Epithelial cell of proximal tubule (primary cell): ENCODE measurements around the gene ERC2. TPM values are rescaled to one million over a fixed set of nuclear protein-coding genes. Genes with fewer than 3 reads are reported as not detected.
"Not testable (repeated sequence)": the region's sequence is repeated elsewhere in the genome, so short reads cannot be mapped to it uniquely, and the experiment has no call there.

Source experiments
- DNase-seq: peaks from one replicate; pipeline ENCODE4 v3.0.0-alpha.2; 2011; ENCODE audit warnings: low read depth
- H3K4me3 ChIP-seq: 2 replicates; pipeline ENCODE4 v1.5.1; 2011; ENCODE audit warnings: low read depth, mild to moderate bottlenecking, low read length
- total RNA-seq: library from RNA; depleted of rRNA; stranded (reverse); fragments of >200 nt; gene quantifications from 2 replicates; pipeline ENCODE4 v1.2.3, GENCODE V29; 2015
- TF ChIP-seq, protein P1 (sequence below): conservative IDR thresholded peaks from 2 replicates; pipeline ENCODE4 v1.5.1; 2012; ENCODE audit warnings: low read depth, mild to moderate bottlenecking, low read length

The ERC2 gene
- total RNA-seq, 1 donor from 2014 or later = 2.7 TPM

DNA sequence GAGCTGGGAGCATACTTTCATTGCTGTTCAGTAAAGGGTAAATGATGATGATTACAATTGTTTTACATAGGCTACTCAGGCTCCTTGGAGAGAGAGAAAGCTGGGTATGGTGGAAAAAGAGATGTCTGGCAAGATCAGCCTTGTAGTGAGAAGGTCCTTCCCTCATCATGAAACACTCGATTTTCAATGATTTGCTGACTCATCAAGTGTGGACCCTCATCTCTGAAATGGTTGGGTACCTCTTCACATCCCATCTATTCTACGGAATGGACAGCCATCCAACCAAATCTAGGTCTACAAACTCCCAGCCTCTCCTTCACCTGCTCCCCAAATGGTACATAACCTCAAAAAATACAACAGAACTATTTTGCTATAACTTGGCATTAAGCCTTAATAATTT lies 610.6 kb downstream of the ERC2 start:
- no peak overlapping the region for H3K4me3 ChIP-seq
- TF ChIP-seq, protein P1, sequence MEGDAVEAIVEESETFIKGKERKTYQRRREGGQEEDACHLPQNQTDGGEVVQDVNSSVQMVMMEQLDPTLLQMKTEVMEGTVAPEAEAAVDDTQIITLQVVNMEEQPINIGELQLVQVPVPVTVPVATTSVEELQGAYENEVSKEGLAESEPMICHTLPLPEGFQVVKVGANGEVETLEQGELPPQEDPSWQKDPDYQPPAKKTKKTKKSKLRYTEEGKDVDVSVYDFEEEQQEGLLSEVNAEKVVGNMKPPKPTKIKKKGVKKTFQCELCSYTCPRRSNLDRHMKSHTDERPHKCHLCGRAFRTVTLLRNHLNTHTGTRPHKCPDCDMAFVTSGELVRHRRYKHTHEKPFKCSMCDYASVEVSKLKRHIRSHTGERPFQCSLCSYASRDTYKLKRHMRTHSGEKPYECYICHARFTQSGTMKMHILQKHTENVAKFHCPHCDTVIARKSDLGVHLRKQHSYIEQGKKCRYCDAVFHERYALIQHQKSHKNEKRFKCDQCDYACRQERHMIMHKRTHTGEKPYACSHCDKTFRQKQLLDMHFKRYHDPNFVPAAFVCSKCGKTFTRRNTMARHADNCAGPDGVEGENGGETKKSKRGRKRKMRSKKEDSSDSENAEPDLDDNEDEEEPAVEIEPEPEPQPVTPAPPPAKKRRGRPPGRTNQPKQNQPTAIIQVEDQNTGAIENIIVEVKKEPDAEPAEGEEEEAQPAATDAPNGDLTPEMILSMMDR = no peak
- DNase-seq = no peak

DNA sequence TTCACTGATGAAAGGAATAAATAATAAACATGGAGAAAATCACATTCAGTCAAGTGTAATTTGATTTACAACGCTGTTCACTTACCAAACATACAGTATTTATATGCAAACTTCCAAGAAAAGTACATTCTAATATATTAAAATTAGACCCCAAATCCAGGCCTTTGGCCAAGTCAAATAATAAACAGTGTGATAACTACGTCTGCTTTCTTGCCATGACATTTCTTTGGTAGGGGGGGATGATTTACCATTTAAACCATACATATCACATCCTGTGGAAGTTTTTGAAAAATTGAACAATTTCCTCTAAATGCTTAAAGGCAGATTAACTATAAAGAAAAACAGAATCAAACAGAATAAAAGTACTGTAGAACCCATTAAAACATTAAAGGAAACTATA lies 613.0 kb downstream of the ERC2 start:
- no peak for DNase-seq
- no peak overlapping the region for H3K4me3 ChIP-seq
- TF ChIP-seq, protein P1 = no peak

DNA sequence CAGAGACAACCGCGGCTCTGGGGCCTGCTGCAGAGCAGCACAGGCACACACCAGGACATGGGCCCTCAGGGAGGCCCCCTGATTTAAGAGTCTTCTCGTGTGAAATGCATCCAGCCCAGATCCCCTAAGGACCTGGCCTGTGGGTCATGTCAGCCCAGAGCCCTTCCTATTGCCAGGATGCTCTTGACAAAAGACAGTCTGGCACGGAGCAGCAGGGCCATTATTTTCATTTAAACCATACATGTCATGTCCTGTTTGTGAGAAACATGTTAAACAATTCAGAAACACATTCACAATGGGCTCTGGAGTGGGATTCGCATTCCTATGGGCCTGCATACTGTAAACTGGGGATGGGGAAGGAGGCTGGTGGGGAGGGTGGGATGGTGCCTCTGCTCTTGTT lies 613.8 kb downstream of the ERC2 start:
- no peak overlapping the region for H3K4me3 ChIP-seq
- TF ChIP-seq, protein P1 = no peak
- DNase-seq = no peak

DNA sequence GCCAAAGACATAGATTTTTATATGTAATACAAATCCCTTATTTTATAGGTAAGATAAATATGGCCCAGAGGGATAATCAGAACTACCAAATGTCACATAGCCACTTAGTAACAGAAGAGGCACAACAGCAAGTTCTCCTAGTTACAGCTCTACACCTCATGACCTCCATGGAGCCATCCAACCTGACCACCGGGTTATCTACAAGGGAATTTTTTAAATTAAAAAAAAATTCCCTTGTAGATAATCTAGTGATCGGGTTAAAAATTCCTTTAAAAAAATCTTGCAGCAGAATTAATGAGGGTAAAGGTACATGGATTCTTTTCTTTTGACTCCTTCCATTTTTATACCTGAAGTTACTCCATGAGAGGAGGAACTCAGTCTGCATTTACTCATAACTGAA lies 615.9 kb downstream of the ERC2 start:
- no peak for DNase-seq
- H3K4me3 ChIP-seq = no peak overlapping the region
- TF ChIP-seq, protein P1 = no peak

DNA sequence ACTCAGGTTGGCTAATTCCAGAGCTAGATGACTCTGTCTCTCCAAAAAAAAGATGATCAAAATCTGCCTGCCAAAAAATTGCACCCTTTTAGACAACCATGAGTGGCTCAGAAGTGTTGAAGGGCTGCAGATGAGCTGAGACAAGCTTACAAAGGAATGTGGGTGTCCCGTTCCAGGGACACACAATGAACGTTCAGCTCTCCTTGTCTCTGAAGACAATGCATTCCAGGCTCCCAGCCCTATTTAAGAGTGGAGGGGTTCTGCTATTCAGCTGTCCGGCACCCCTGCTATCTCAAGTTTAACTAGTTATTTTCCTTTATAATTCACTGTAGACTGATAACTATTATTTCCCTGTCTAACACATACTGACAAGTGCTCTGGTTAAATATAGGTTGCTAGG lies 626.1 kb downstream of the ERC2 start:
- no peak for DNase-seq
- no peak overlapping the region for H3K4me3 ChIP-seq
- TF ChIP-seq, protein P1 = no peak

DNA sequence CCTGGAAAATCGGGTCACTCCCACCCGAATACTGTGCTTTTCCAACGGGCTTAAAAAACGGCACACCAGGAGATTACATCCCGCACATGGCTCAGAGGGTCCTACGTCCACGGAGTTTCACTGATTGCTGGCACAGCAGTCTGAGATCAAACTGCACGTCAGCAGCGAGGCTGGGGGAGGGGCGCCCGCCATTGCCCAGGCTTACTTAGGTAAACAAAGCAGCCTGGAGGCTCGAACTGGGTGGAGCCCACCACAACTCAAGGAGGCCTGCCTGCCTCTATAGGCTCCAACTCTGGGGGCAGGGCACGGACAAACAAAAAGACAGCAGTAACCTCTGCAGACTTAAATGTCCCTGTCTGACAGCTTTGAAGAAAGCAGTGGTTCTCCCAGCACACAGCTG lies 636.4 kb downstream of the ERC2 start:
- not testable (repeated sequence) for H3K4me3 ChIP-seq, DNase-seq

DNA sequence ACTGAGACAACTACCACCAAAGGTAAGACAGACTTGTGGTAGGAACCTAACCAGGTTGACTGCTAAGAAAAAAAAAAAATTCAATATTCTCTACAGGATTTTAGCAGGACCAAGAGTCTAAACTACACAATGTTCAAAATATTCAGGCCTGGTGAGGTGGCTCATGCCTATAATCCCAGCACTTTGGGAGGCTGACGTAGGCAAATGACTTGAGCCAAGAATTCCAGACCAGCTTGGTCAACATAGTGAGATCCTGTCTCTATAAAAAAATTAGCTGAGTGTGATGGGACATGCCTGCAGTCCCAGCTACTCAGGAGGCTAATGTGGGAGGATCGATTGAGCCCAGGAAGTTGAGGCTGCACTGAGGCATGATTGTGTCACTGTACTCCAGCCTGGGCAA lies 639.6 kb downstream of the ERC2 start:
- DNase-seq = no peak
- TF ChIP-seq, protein P1 = no peak
- no peak overlapping the region for H3K4me3 ChIP-seq

DNA sequence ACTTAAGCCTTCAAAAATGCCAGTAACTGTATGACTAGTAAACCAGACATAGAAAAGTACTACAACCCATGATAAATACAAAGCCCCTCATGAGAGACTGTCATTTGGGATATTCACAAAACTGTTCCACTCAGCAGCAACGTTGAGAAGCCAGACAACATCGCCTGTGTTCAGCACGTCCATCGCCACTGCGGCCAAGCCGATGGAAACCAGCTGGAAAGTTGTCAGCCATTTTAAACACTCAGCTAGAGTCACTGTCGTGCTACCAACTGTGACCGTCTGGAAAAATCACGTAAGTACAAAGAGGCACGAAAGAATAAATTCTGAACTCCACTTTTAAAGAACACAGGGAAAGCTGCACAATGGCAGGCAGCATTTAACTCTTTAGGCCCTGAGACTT lies 640.5 kb downstream of the ERC2 start:
- TF ChIP-seq, protein P1 = no peak
- no peak for DNase-seq
- no peak overlapping the region for H3K4me3 ChIP-seq
